H1 (cell line): ENCODE measurements around the gene ARHGAP26. TPM values are rescaled to one million over a fixed set of nuclear protein-coding genes. Genes with fewer than 3 reads are reported as not detected.

Source experiments
- CTCF ChIA-PET: fragments of 300-600 bp; sonication (Branson Sonifier 250); formaldehyde crosslinking; loops from one replicate; lab custom pipeline; 2021; ENCODE audit not compliant: partially characterized antibody; lab: Charles Lee
- POLR2A ChIA-PET: fragments of 300-600 bp; sonication (Branson Sonifier 250); formaldehyde crosslinking; loops from one replicate; lab custom pipeline; 2021; ENCODE audit warnings: inconsistent platforms; ENCODE audit not compliant: partially characterized antibody; lab: Charles Lee
- DNase-seq, 2 experiments: peaks; one replicate each; pipeline versions ENCODE4 v3.0.0 to v3.0.0-alpha.2; 2010 to 2022; ENCODE audit warnings: low spot score in 2 of 2, low read depth in 1 of 2, mixed read lengths in 1 of 2
- FAIRE-seq: peaks from 2 replicates; lab custom pipeline; 2011; peaks lifted over from hg19 to GRCh38; lab: Jason Lieb, UNC
- H2AFZ ChIP-seq: 2 replicates; pipeline ENCODE4 v1.8.1; 2012; ENCODE audit warnings: low read length, inconsistent platforms
- H2AK5ac ChIP-seq: 2 replicates; pipeline ENCODE4 v1.6.1; 2013; ENCODE audit warnings: low read depth, low read length
- H2BK120ac ChIP-seq: replicated peaks from 2 replicates; pipeline ENCODE3; 2013; ENCODE audit warnings: low read depth, low read length, inconsistent platforms
- H2BK12ac ChIP-seq: 2 replicates; pipeline ENCODE4 v1.6.1; 2013; ENCODE audit warnings: low read depth, low read length
- H2BK15ac ChIP-seq: 2 replicates; pipeline ENCODE4 v1.6.1; 2013; ENCODE audit warnings: low read length
- H2BK20ac ChIP-seq: 2 replicates; pipeline ENCODE4 v1.6.1; 2013; ENCODE audit warnings: low read length
- H2BK5ac ChIP-seq: 2 replicates; pipeline ENCODE4 v1.6.1; 2013; ENCODE audit warnings: low read depth, low read length
- H3K14ac ChIP-seq: 2 replicates; pipeline ENCODE4 v1.6.1; 2013; ENCODE audit warnings: inconsistent platforms; ENCODE audit not compliant: insufficient read length
- H3K18ac ChIP-seq: 2 replicates; pipeline ENCODE4 v1.6.1; 2013; ENCODE audit warnings: low read length; ENCODE audit errors: extremely low read depth
- H3K23ac ChIP-seq: 2 replicates; pipeline ENCODE4 v1.6.1; 2013; ENCODE audit warnings: inconsistent platforms; ENCODE audit not compliant: insufficient read length
- H3K23me2 ChIP-seq: 2 replicates; pipeline ENCODE4 v1.6.1; 2013; ENCODE audit warnings: low read depth, low read length
- H3K27ac ChIP-seq: 2 replicates; pipeline ENCODE4 v1.6.1; 2011; ENCODE audit warnings: low read depth, low read length, inconsistent platforms
- H3K27me3 ChIP-seq, 4 experiments: replicated peaks in 1 of 4; 1 replicate in 1 of 4; 2 replicates in 3 of 4; pipeline versions ENCODE4 v1.6.1 to v1.8.1; 2011 to 2013; ENCODE audit warnings: low read length in 3 of 4, mild to moderate bottlenecking in 3 of 4, inconsistent platforms in 2 of 4, mixed read lengths in 2 of 4, moderate library complexity in 1 of 4; ENCODE audit not compliant: control insufficient read depth in 3 of 4, insufficient read depth in 3 of 4; ENCODE audit errors: extremely low read depth in 1 of 4
- H3K36me3 ChIP-seq, 4 experiments: 2 replicates each; pipeline versions ENCODE4 v1.6.1 to v1.8.1; 2011 to 2013; ENCODE audit warnings: mild to moderate bottlenecking in 4 of 4, low read length in 3 of 4, moderate library complexity in 2 of 4, control low read depth in 1 of 4, inconsistent platforms in 1 of 4; ENCODE audit not compliant: insufficient read depth in 4 of 4, control insufficient read depth in 2 of 4
- H3K4ac ChIP-seq: replicated peaks from 2 replicates; pipeline ENCODE3; 2013; ENCODE audit warnings: low read length, low read depth, mixed read lengths, inconsistent platforms; ENCODE audit not compliant: insufficient read length
- H3K4me1 ChIP-seq, 4 experiments: replicated peaks in 1 of 4; 1 replicate in 1 of 4; 2 replicates in 3 of 4; pipeline versions ENCODE4 v1.6.1 to v1.8.1; 2011 to 2013; ENCODE audit warnings: low read length in 3 of 4, inconsistent platforms in 2 of 4, mixed read lengths in 1 of 4; ENCODE audit not compliant: insufficient read depth in 4 of 4, control insufficient read depth in 3 of 4
- H3K4me2 ChIP-seq, 2 experiments: 2 replicates each; pipeline versions ENCODE4 v1.6.1 to v1.8.1; 2011 to 2013; ENCODE audit warnings: low read depth in 2 of 2, low read length in 2 of 2, control low read depth in 1 of 2, inconsistent platforms in 1 of 2, mild to moderate bottlenecking in 1 of 2; ENCODE audit not compliant: insufficient read depth in 1 of 2
- H3K4me3 ChIP-seq, 4 experiments: fragments of 200-600, 300-600 bp in 1 of 4; sonication (generic), shearing (Covaris generic), sonication (Bioruptor Twin) in 1 of 4; 2 replicates each; pipeline versions ENCODE4 v1.5.1 to v1.8.1; 2011 to 2016; ENCODE audit warnings: low read length in 4 of 4, low read depth in 3 of 4, control low read depth in 2 of 4, inconsistent platforms in 2 of 4, mild to moderate bottlenecking in 2 of 4, mixed read lengths in 1 of 4, moderate library complexity in 1 of 4; ENCODE audit not compliant: insufficient read depth in 2 of 4; ENCODE audit errors: extremely low read depth in 1 of 4
- H3K56ac ChIP-seq: replicated peaks from 2 replicates; pipeline ENCODE3; 2013; ENCODE audit warnings: low read depth, mild to moderate bottlenecking, mixed read lengths, low read length, inconsistent platforms; ENCODE audit not compliant: insufficient read length
- H3K79me1 ChIP-seq: 2 replicates; pipeline ENCODE4 v1.6.1; 2013; ENCODE audit warnings: low read depth, low read length, control low read depth
- H3K79me2 ChIP-seq, 2 experiments: 2 replicates each; pipeline versions ENCODE4 v1.6.1 to v1.8.1; 2012 to 2013; ENCODE audit warnings: low read length in 2 of 2, mild to moderate bottlenecking in 2 of 2, inconsistent platforms in 1 of 2; ENCODE audit not compliant: insufficient read depth in 2 of 2, control insufficient read depth in 1 of 2
- H3K9ac ChIP-seq, 4 experiments: replicated peaks in 1 of 4; 1 replicate in 1 of 4; 2 replicates in 3 of 4; pipeline versions ENCODE4 v1.6.1 to v1.8.1; 2011 to 2013; ENCODE audit warnings: low read depth in 3 of 4, low read length in 3 of 4, control low read depth in 2 of 4, mild to moderate bottlenecking in 2 of 4, moderate library complexity in 2 of 4, inconsistent platforms in 1 of 4; ENCODE audit errors: extremely low read depth in 1 of 4
- H3K9me3 ChIP-seq, 2 experiments: 2 replicates each; pipeline versions ENCODE4 v1.6.1 to v1.8.1; 2012 to 2013; ENCODE audit warnings: mild to moderate bottlenecking in 2 of 2, moderate library complexity in 2 of 2, control low read depth in 1 of 2, inconsistent platforms in 1 of 2, low read depth in 1 of 2, low read length in 1 of 2, mixed read lengths in 1 of 2; ENCODE audit not compliant: insufficient read depth in 2 of 2
- H4K20me1 ChIP-seq, 2 experiments: replicated peaks in 1 of 2; 2 replicates each; pipeline versions ENCODE3 to v1.8.1; 2011 to 2013; ENCODE audit warnings: inconsistent platforms in 2 of 2, low read length in 2 of 2, mild to moderate bottlenecking in 1 of 2; ENCODE audit not compliant: insufficient read depth in 2 of 2, control insufficient read depth in 1 of 2
- H4K5ac ChIP-seq: 2 replicates; pipeline ENCODE4 v1.6.1; 2013; ENCODE audit warnings: low read length, low read depth, mixed read lengths, inconsistent platforms; ENCODE audit not compliant: insufficient read length
- H4K8ac ChIP-seq: 2 replicates; pipeline ENCODE4 v1.8.0; 2013; ENCODE audit warnings: mild to moderate bottlenecking, moderate library complexity, low read length, inconsistent platforms; ENCODE audit not compliant: insufficient read depth; ENCODE audit errors: extremely low read depth
- H4K91ac ChIP-seq: replicated peaks from 2 replicates; pipeline ENCODE3; 2013; ENCODE audit warnings: low read length, mixed read lengths, inconsistent platforms; ENCODE audit not compliant: insufficient read length
- ASH2L ChIP-seq: fragments of 200-600, 300-600 bp; sonication (generic); IDR thresholded peaks from one replicate; pipeline ENCODE4 v1.7.1; 2017; ENCODE audit warnings: low read length
- BCL11A ChIP-seq, 2 experiments: IDR thresholded peaks; one replicate each; pipeline ENCODE4 v1.6.1; 2011; ENCODE audit warnings: low read depth in 2 of 2, low read length in 2 of 2, mild to moderate bottlenecking in 2 of 2
- CHD2 ChIP-seq: IDR thresholded peaks from 2 replicates; pipeline ENCODE4 v1.6.1; 2012; ENCODE audit warnings: low read length, improper control_type of control experiment
- KDM1A ChIP-seq: fragments of 200-600, 300-600 bp; sonication (generic); IDR thresholded peaks from 2 replicates; pipeline ENCODE4 v1.7.1; 2016; ENCODE audit warnings: mild to moderate bottlenecking, low read length, borderline replicate concordance
- KDM5A ChIP-seq: fragments of 200-600 bp; IDR thresholded peaks from 2 replicates; pipeline ENCODE4 v1.7.1; 2012; ENCODE audit warnings: mild to moderate bottlenecking, low read length, inconsistent platforms, mixed read lengths
- NRF1 ChIP-seq: IDR thresholded peaks from 2 replicates; pipeline ENCODE4 v1.6.1; 2011; ENCODE audit warnings: mild to moderate bottlenecking, low read depth, low read length, improper control_type of control experiment
- RBBP5 ChIP-seq: IDR thresholded peaks from 2 replicates; pipeline ENCODE4 v1.7.1; 2012; ENCODE audit warnings: low read depth, mild to moderate bottlenecking, inconsistent platforms, low read length, moderate library complexity, borderline replicate concordance
- SP4 ChIP-seq: IDR thresholded peaks from 2 replicates; pipeline ENCODE4 v1.6.1; 2012; ENCODE audit warnings: low read length, inconsistent platforms
- SUZ12 ChIP-seq: fragments of 200-600 bp; sonication (generic); IDR thresholded peaks from 2 replicates; pipeline ENCODE4 v1.6.1; 2012; ENCODE audit warnings: mild to moderate bottlenecking, inconsistent platforms, low read length, moderate library complexity, mixed read lengths
- YY1 ChIP-seq: IDR thresholded peaks from 2 replicates; pipeline ENCODE4 v1.6.1; 2011; ENCODE audit warnings: low read depth, mild to moderate bottlenecking, low read length
- WGBS, 2 experiments: shearing (Covaris generic) in 1 of 2; methylation state at CpG; one replicate each; pipeline versions ENCODE4 v1.1.6 to v1.1.7; 2013 to 2015; ENCODE audit warnings: low lambda C conversion rate in 2 of 2, mixed read lengths in 2 of 2, inconsistent platforms in 1 of 2, low coverage in 1 of 2, missing lambda C conversion rate in 1 of 2; ENCODE audit not compliant: insufficient replicate concordance in 2 of 2, insufficient coverage in 1 of 2, insufficient read length in 1 of 2; ENCODE audit errors: extremely low coverage in 1 of 2, missing lambda C conversion rate in 1 of 2; 5-methylcytosine and 5-hydroxymethylcytosine counted together
- polyA plus RNA-seq, 7 experiments: library from polyadenylated mRNA; depleted of rRNA in 3 of 7; stranded (reverse) in 5 of 7; unstranded in 2 of 7; fragments of >200 nt in 5 of 7; fragments of 200-250 nt in 2 of 7; gene quantifications; 1 replicate in 5 of 7; 2 replicates in 1 of 7; 4 replicates in 1 of 7; pipeline versions ENCODE4 v1.2.1 to v1.2.3, GENCODE V29; 2011 to 2013; ENCODE audit warnings: missing spikeins in 2 of 7, mixed read lengths in 2 of 7
- total RNA-seq: library from RNA; stranded (reverse); fragmentation: NEBNext Ultra II Directional; extraction: Animal tissue kit (Norgen Biotek cat#: 25700); gene quantifications from 2 replicates; pipeline ENCODE4 v1.2.1, GENCODE V29; 2021

Gene ARHGAP26
- total and polyA plus RNA-seq, 2 of the 8 experiments (the other 6 are each of a cell fraction or from before 2014, with no cell fraction given): 7.1 to 24.8 TPM

DNA sequence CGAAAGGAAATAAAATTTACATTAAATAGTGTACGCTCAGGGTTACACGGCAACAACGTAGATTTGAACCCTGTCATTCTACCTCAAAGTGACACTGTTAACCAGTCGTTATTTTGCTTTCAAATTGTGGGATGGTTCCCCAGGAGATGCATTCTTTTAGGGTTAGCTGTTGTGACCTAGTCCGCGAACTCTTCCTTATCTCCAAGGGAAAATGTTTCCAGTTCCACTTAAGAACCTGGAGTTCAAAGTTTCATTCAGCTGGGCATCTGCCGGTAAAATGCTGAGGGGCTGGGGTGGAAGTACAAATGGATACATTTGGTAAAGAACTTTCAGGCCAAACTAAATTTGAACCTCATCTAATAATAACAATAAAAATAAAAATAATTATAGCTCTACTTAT lies 368.7 kb downstream of the ARHGAP26 start:
- no peak overlapping the region for H2BK5ac ChIP-seq
- H4K5ac ChIP-seq: no peak overlapping the region
- H3K27ac ChIP-seq: no peak overlapping the region
- H2AK5ac ChIP-seq: no peak overlapping the region
- ChIA-PET CTCF (interaction anchor here (1.0 to 1.9 kb wide), 3 partner anchors 13 to 43 kb away, joined by 3 to 5 read pairs (median 3); no protein-coding TSS in a partner anchor), POLR2A (no interaction called here)
- H4K91ac ChIP-seq: no peak overlapping the region
- H3K56ac ChIP-seq: no peak overlapping the region
- H3K9ac ChIP-seq: no peak overlapping the region
- no peak overlapping the region for H3K14ac ChIP-seq
- 91% methylated on average over 8 of the region's 8 CpGs; no CpG with 5 or more reads in 1 of the 2 experiments for WGBS, 2 experiments
- no peaks in the 10 kb centered on the region for H3K27me3 ChIP-seq
- no peak overlapping the region for H4K8ac ChIP-seq
- no peak overlapping the region for H3K4me2 ChIP-seq
- no peak overlapping the region for H2BK120ac ChIP-seq
- no peak overlapping the region for H2AFZ ChIP-seq
- TF ChIP-seq KDM1A (no peak), CHD2 (no peak), ASH2L (no peak), BCL11A (IDR thresholded peaks at IDR 0.05; ENCODE audit: low read depth in 2 of 2, low read length in 2 of 2) (no peak), SP4 (no peak), NRF1 (no peak), KDM5A (no peak), SUZ12 (no peak), YY1 (no peak), RBBP5 (no peak)
- H2BK20ac ChIP-seq: no peak overlapping the region
- H4K20me1 ChIP-seq: no peaks in the 10 kb centered on the region
- no peak overlapping the region for H3K4ac ChIP-seq
- H3K4me3 ChIP-seq: no peak overlapping the region
- H2BK15ac ChIP-seq: no peak overlapping the region
- no peak for DNase-seq
- no peaks in the 10 kb centered on the region for H3K9me3 ChIP-seq
- H3K36me3 ChIP-seq: no peaks in the 10 kb centered on the region
- H3K23me2 ChIP-seq: no peaks in the 10 kb centered on the region
- H2BK12ac ChIP-seq: no peak overlapping the region
- H3K4me1 ChIP-seq: peaks cover 0 to 2% (median 0%) of the 10 kb centered on the region in 4 experiments; a peak in 2 of 7 replicates
- H3K23ac ChIP-seq: no peak overlapping the region
- H3K79me2 ChIP-seq: no peaks in the 10 kb centered on the region
- FAIRE-seq: no peak
- no peaks in the 10 kb centered on the region for H3K79me1 ChIP-seq
- no peak overlapping the region for H3K18ac ChIP-seq
